MCF 10A (cell line): ENCODE results near the gene CD69. TPM values are rescaled to one million over a fixed set of nuclear protein-coding genes. Genes with fewer than 3 reads are reported as not detected.

Experiments used
- BruUV-seq: library from RNA; stranded (reverse); fragments of 400-500 nt; replicated peaks from 2 replicates; lab custom pipeline; 2021; lab: Mats Ljungman, UMichigan
- CTCF ChIA-PET: fragments of 300-600 bp; sonication (Branson Sonifier 250); formaldehyde crosslinking; extraction: SDS; loops from one replicate; lab custom pipeline; 2021; ENCODE audit warnings: antibody characterized with exemption, inconsistent platforms; lab: Yijun Ruan, JAX
- POLR2A ChIA-PET: fragments of 300-600, 350-650 bp; sonication (Branson Sonifier 250); formaldehyde crosslinking; extraction: SDS; loops from one replicate; lab custom pipeline; 2020; ENCODE audit warnings: antibody characterized with exemption, inconsistent platforms; lab: Yijun Ruan, JAX
- DNase-seq: peaks from one replicate; pipeline ENCODE4 v3.0.0-alpha.2; 2018; ENCODE audit not compliant: unreplicated experiment
- H3K27ac Mint-ChIP-seq: one replicate; pipeline ENCODE4 v1.8.0; 2022; ENCODE audit warnings: mild to moderate bottlenecking, low read depth, mixed read lengths; ENCODE audit not compliant: unreplicated experiment
- H3K27me3 Mint-ChIP-seq: one replicate; pipeline ENCODE4 v1.8.0; 2022; ENCODE audit warnings: mixed read lengths; ENCODE audit not compliant: insufficient read depth, unreplicated experiment
- H3K36me3 Mint-ChIP-seq: one replicate; pipeline ENCODE4 v1.8.0; 2022; ENCODE audit warnings: mild to moderate bottlenecking, moderate library complexity, mixed read lengths; ENCODE audit not compliant: insufficient read depth, unreplicated experiment
- H3K4me1 Mint-ChIP-seq: one replicate; pipeline ENCODE4 v1.8.0; 2022; ENCODE audit warnings: mixed read lengths; ENCODE audit not compliant: insufficient read depth, unreplicated experiment
- H3K4me3 Mint-ChIP-seq: one replicate; pipeline ENCODE4 v1.8.0; 2022; ENCODE audit warnings: mild to moderate bottlenecking, moderate library complexity, mixed read lengths; ENCODE audit not compliant: unreplicated experiment
- H3K9me3 Mint-ChIP-seq: one replicate; pipeline ENCODE4 v1.8.0; 2022; ENCODE audit warnings: mixed read lengths; ENCODE audit not compliant: unreplicated experiment
- intact Hi-C: fragments of 100-400 bp; cut with micrococcal nuclease; formaldehyde crosslinking; loops from 2 replicates; pipeline ENCODE4 v1.14.1; 2022
- total RNA-seq: library from RNA; stranded (reverse); gene quantifications from 2 replicates; pipeline ENCODE4 v1.2.3, GENCODE V29; 2022
- TF ChIP-seq, protein P1 (sequence below): fragments of 200-600 bp; IDR thresholded peaks from one replicate; pipeline ENCODE4 v1.8.0; 2022; ENCODE audit warnings: antibody characterized with exemption, mild to moderate bottlenecking; ENCODE audit not compliant: unreplicated experiment

The CD69 gene
- total RNA-seq, 1 experiment from 2014 or later, result not detected

GRCh38 chr12:9710584-9711375 lies 49.9 kb downstream of the CD69 start:
- Mint-ChIP-seq H3K36me3 (no peaks in the 10 kb centered on the region), H3K9me3 (peaks cover 1% of the 10 kb centered on the region), H3K27me3 (no peaks in the 10 kb centered on the region), H3K27ac (no peak overlapping the region), H3K4me1 (peaks cover 15% of the 10 kb centered on the region), H3K4me3 (no peak overlapping the region)
- intact Hi-C loops, result no loop called here
- TF ChIP-seq, protein P1, sequence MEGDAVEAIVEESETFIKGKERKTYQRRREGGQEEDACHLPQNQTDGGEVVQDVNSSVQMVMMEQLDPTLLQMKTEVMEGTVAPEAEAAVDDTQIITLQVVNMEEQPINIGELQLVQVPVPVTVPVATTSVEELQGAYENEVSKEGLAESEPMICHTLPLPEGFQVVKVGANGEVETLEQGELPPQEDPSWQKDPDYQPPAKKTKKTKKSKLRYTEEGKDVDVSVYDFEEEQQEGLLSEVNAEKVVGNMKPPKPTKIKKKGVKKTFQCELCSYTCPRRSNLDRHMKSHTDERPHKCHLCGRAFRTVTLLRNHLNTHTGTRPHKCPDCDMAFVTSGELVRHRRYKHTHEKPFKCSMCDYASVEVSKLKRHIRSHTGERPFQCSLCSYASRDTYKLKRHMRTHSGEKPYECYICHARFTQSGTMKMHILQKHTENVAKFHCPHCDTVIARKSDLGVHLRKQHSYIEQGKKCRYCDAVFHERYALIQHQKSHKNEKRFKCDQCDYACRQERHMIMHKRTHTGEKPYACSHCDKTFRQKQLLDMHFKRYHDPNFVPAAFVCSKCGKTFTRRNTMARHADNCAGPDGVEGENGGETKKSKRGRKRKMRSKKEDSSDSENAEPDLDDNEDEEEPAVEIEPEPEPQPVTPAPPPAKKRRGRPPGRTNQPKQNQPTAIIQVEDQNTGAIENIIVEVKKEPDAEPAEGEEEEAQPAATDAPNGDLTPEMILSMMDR, result no peak
- DNase-seq, result no peak
- ChIA-PET CTCF (interaction anchor here (0.6 to 7.4 kb wide), 7 partner anchors 9 to 1102 kb away, joined by 3 to 108 read pairs (median 4); no protein-coding TSS in a partner anchor), POLR2A (interaction anchor here (0.7 kb wide), 1 partner anchor 14 kb away, joined by 3 read pairs; no protein-coding TSS in a partner anchor)
- BruUV-seq, result no TSS peak

- ChIA-PET POLR2A (interaction anchor here (1.1 to 1.2 kb wide), 2 partner anchors 9 to 60 kb away, joined by 3 to 4 read pairs; no protein-coding TSS in a partner anchor), CTCF (interaction anchor here (0.6 to 7.4 kb wide), 33 partner anchors 10 to 1127 kb away, joined by 3 to 108 read pairs (median 5); no protein-coding TSS in a partner anchor)
- intact Hi-C loops, result loop anchor here (1.0 kb wide), 2 partner anchors 75 to 378 kb away; no protein-coding TSS in a partner anchor
- TF ChIP-seq, protein P1, result no peak
- no peak for DNase-seq
- Mint-ChIP-seq H3K4me3 (no peak overlapping the region), H3K36me3 (no peaks in the 10 kb centered on the region), H3K9me3 (peaks cover 13% of the 10 kb centered on the region), H3K4me1 (peaks cover 15% of the 10 kb centered on the region), H3K27me3 (no peaks in the 10 kb centered on the region), H3K27ac (no peak overlapping the region)
- no TSS peak for BruUV-seq
These were observed 51.8 kb downstream of the CD69 start for GRCh38 chr12:9708853-9709252.

GRCh38 chr12:9707864-9708808 lies 52.6 kb downstream of the CD69 start:
- BruUV-seq, result no TSS peak

More at GRCh38 chr12:9707864-9708808, 52.6 kb downstream of the CD69 start:
- no peak overlapping the region for H3K4me3 Mint-ChIP-seq
- ChIA-PET CTCF (interaction anchor here (0.5 to 7.4 kb wide), 44 partner anchors 10 to 1126 kb away, joined by 3 to 108 read pairs (median 4); no protein-coding TSS in a partner anchor), POLR2A (interaction anchor here (0.7 to 1.2 kb wide), 3 partner anchors 13 to 377 kb away, joined by 3 to 6 read pairs (median 4); no protein-coding TSS in a partner anchor)
- H3K9me3 Mint-ChIP-seq, result peaks cover 13% of the 10 kb centered on the region
- TF ChIP-seq, protein P1, result peak; percentile 83
- H3K4me1 Mint-ChIP-seq, result peaks cover 15% of the 10 kb centered on the region
- DNase-seq, result peak; percentile 67
- no peak overlapping the region for H3K27ac Mint-ChIP-seq
- no peaks in the 10 kb centered on the region for H3K27me3 Mint-ChIP-seq
- intact Hi-C loops, result loop anchor here (1.0 kb wide), 2 partner anchors 74 to 377 kb away; no protein-coding TSS in a partner anchor
- H3K36me3 Mint-ChIP-seq, result no peaks in the 10 kb centered on the region
